Measurements from ENCODE around the gene TRIM5.
A peak's percentile ranks its signal among the peaks of the same experiment; 100 is the strongest.

TRIM5 gene

GRCh38 chr11:5631417-5631816 lies 53.5 kb downstream of the TRIM5 start:
- CTCF ChIA-PET: no interaction called here
- POLR2A ChIA-PET (ENCODE audit: low non-redundant PET): no interaction called here
- no peak overlapping the region for H3K27ac ChIP-seq
- no peak for TF ChIP-seq CTCF (conservative IDR thresholded peaks at IDR 0.05; ENCODE audit: low read depth)
- DNase-seq (ENCODE audit: low spot score): no peak

- H3K27ac ChIP-seq: no peak overlapping the region
- no peak for TF ChIP-seq CTCF (conservative IDR thresholded peaks at IDR 0.05; ENCODE audit: low read depth)
- CTCF ChIA-PET: no interaction called here
- peak; percentile 32 for DNase-seq (ENCODE audit: low spot score)
- POLR2A ChIA-PET (ENCODE audit: low non-redundant PET): no interaction called here
Observed at GRCh38 chr11:5626196-5626595, 58.7 kb downstream of the TRIM5 start.

GRCh38 chr11:5625281-5625680 lies 59.6 kb downstream of the TRIM5 start:
- ChIA-PET POLR2A (ENCODE audit: low non-redundant PET) (no interaction called here), CTCF (interaction anchor here (0.6 kb wide), 1 partner anchor 16 kb away, joined by 3 read pairs; no protein-coding TSS in a partner anchor)
- no peak for TF ChIP-seq CTCF (conservative IDR thresholded peaks at IDR 0.05; ENCODE audit: low read depth)
- H3K27ac ChIP-seq: no peak overlapping the region
- no peak for DNase-seq (ENCODE audit: low spot score)

GRCh38 chr11:5624489-5625279 lies 60.2 kb downstream of the TRIM5 start, which contains the start of gene TRIM34:
TRIM34 (plus strand) TSS chr11:5625001; CDS start chr11:5632332, 7,331 bp downstream.
- ChIA-PET POLR2A (ENCODE audit: low non-redundant PET) (no interaction called here), CTCF (interaction anchor here (0.6 to 0.7 kb wide), 2 partner anchors 17 to 1815 kb away, joined by 3 read pairs; no protein-coding TSS in a partner anchor)
- no peak for TF ChIP-seq CTCF (conservative IDR thresholded peaks at IDR 0.05; ENCODE audit: low read depth)
- no peak within 1 kb of the TSS for H3K27ac ChIP-seq
- DNase-seq (ENCODE audit: low spot score): peak; percentile 90

GRCh38 chr11:5622802-5623201 lies 62.1 kb downstream of the TRIM5 start:
- DNase-seq (ENCODE audit: low spot score): no peak
- no peak overlapping the region for H3K27ac ChIP-seq
- CTCF ChIA-PET: no interaction called here
- TF ChIP-seq CTCF (conservative IDR thresholded peaks at IDR 0.05; ENCODE audit: low read depth): no peak
- POLR2A ChIA-PET (ENCODE audit: low non-redundant PET): interaction anchor here (0.7 kb wide), 1 partner anchor 22 kb away, joined by 3 read pairs; no protein-coding TSS in a partner anchor

- H3K27ac ChIP-seq: peak overlapping the region; percentile 42; the same call in 1 of the 2 replicates
- ChIA-PET CTCF (interaction anchor here (0.8 kb wide), 1 partner anchor 22 kb away, joined by 4 read pairs; no protein-coding TSS in a partner anchor), POLR2A (ENCODE audit: low non-redundant PET) (interaction anchor here (1.1 kb wide), 1 partner anchor 63 kb away, joined by 4 read pairs; the partner anchor contains the start of gene TRIM5)
- TF ChIP-seq CTCF (conservative IDR thresholded peaks at IDR 0.05; ENCODE audit: low read depth): no peak
- DNase-seq (ENCODE audit: low spot score): no peak
Observed at GRCh38 chr11:5621580-5621979, 63.3 kb downstream of the TRIM5 start.
